ENCODE measurements around the gene CDC7. TPM values are rescaled to one million over a fixed set of nuclear protein-coding genes. Genes with fewer than 3 reads are reported as not detected.

CDC7 gene
- polyA plus RNA-seq, 1 donor (not counting 4 experiments of a cell fraction or from before 2014, with no cell fraction given), result 8.1 TPM

- Histone ChIP-seq H3K79me2 (ENCODE audit: control insufficient read depth, insufficient read depth, low read length) (no peaks in the 10 kb centered on the region), H3K27ac (ENCODE audit: control insufficient read depth, insufficient read depth, low read length) (no peak overlapping the region), H3K4me1 (ENCODE audit: control insufficient read depth, extremely low read depth, insufficient read depth, low read length) (no peaks in the 10 kb centered on the region), H3K9ac (ENCODE audit: control insufficient read depth, extremely low read depth, insufficient read depth, low read length) (no peak overlapping the region), H3K4me2 (ENCODE audit: control insufficient read depth, extremely low read depth, insufficient read depth, low read depth, low read length) (no peak overlapping the region), H2AFZ (ENCODE audit: control insufficient read depth, low read length) (no peak overlapping the region), H3K27me3 (ENCODE audit: control insufficient read depth, extremely low read depth, insufficient read depth, low read length) (no peaks in the 10 kb centered on the region), H3K9me1 (ENCODE audit: control insufficient read depth, extremely low read depth, insufficient read depth, low read length) (no peaks in the 10 kb centered on the region), H3K36me3 (ENCODE audit: control insufficient read depth in 2 of 2, extremely low read depth in 1 of 2, insufficient read depth in 2 of 2, low read length in 2 of 2) (no peaks in the 10 kb centered on the region), H3K9me3 (ENCODE audit: control insufficient read depth, low read depth, low read length) (no peaks in the 10 kb centered on the region), H4K20me1 (ENCODE audit: control insufficient read depth, extremely low read depth, insufficient read depth, low read length) (no peaks in the 10 kb centered on the region), H3K4me3 (ENCODE audit: control insufficient read depth in 2 of 3, extremely low read depth in 1 of 3, insufficient read depth in 2 of 3, low read depth in 1 of 3, low read length in 3 of 3) (no peak overlapping the region)
- FAIRE-seq (no peak), DNase-seq (ENCODE audit: low read depth, low spot score) (no peak)
- dilution Hi-C loops (cut with MboI; ENCODE audit: extremely low pct_ligation_motif_present, low sequenced_read_pairs), result no loop called here
- TF ChIP-seq CTCF (optimal IDR thresholded peaks at IDR 0.05 in 1 of 3, IDR thresholded peaks at IDR 0.05 in 1 of 3, conservative IDR thresholded peaks at IDR 0.05 in 1 of 3; ENCODE audit: extremely low read depth in 1 of 3, insufficient read depth in 2 of 3, low read length in 3 of 3) (no peak), EZH2 (IDR thresholded peaks at IDR 0.05; ENCODE audit: low read length) (no peak)
Measured at GRCh38 chr1:91537281-91537986, 36.8 kb downstream of the CDC7 start.

GRCh38 chr1:91537987-91538304 lies 37.3 kb downstream of the CDC7 start:
- Histone ChIP-seq H3K79me2 (ENCODE audit: control insufficient read depth, insufficient read depth, low read length) (no peaks in the 10 kb centered on the region), H3K36me3 (ENCODE audit: control insufficient read depth in 2 of 2, extremely low read depth in 1 of 2, insufficient read depth in 2 of 2, low read length in 2 of 2) (no peaks in the 10 kb centered on the region), H3K4me2 (ENCODE audit: control insufficient read depth, extremely low read depth, insufficient read depth, low read depth, low read length) (no peak overlapping the region), H3K27ac (ENCODE audit: control insufficient read depth, insufficient read depth, low read length) (no peak overlapping the region), H3K9ac (ENCODE audit: control insufficient read depth, extremely low read depth, insufficient read depth, low read length) (no peak overlapping the region), H3K9me3 (ENCODE audit: control insufficient read depth, low read depth, low read length) (no peaks in the 10 kb centered on the region), H3K9me1 (ENCODE audit: control insufficient read depth, extremely low read depth, insufficient read depth, low read length) (no peaks in the 10 kb centered on the region), H3K4me1 (ENCODE audit: control insufficient read depth, extremely low read depth, insufficient read depth, low read length) (no peaks in the 10 kb centered on the region), H4K20me1 (ENCODE audit: control insufficient read depth, extremely low read depth, insufficient read depth, low read length) (no peaks in the 10 kb centered on the region), H3K4me3 (ENCODE audit: control insufficient read depth in 2 of 3, extremely low read depth in 1 of 3, insufficient read depth in 2 of 3, low read depth in 1 of 3, low read length in 3 of 3) (no peak overlapping the region), H3K27me3 (ENCODE audit: control insufficient read depth, extremely low read depth, insufficient read depth, low read length) (no peaks in the 10 kb centered on the region), H2AFZ (ENCODE audit: control insufficient read depth, low read length) (no peak overlapping the region)
- FAIRE-seq (no peak), DNase-seq (ENCODE audit: low read depth, low spot score) (no peak)
- dilution Hi-C loops (cut with MboI; ENCODE audit: extremely low pct_ligation_motif_present, low sequenced_read_pairs), result no loop called here
- TF ChIP-seq EZH2 (IDR thresholded peaks at IDR 0.05; ENCODE audit: low read length) (no peak), CTCF (optimal IDR thresholded peaks at IDR 0.05 in 1 of 3, IDR thresholded peaks at IDR 0.05 in 1 of 3, conservative IDR thresholded peaks at IDR 0.05 in 1 of 3; ENCODE audit: extremely low read depth in 1 of 3, insufficient read depth in 2 of 3, low read length in 3 of 3) (no peak)
